ENCODE measurements around the gene TFEB. TPM values are rescaled to one million over a fixed set of nuclear protein-coding genes. Genes with fewer than 3 reads are reported as not detected.

The TFEB gene
- total RNA-seq = 3.7 and 7.0 TPM in 2 replicates

GRCh38 chr6:41735427-41736185, at the start of gene TFEB:
TSS of gene TFEB (minus strand) at chr6:41735608. CDS start at chr6:41691213, 44,395 bp downstream.

GRCh38 chr6:41780551-41781365, 45.4 kb upstream of the TFEB start, which contains the start of gene PRICKLE4:
TSS of gene PRICKLE4 (plus strand) at chr6:41780782. CDS start at chr6:41783474, 2,692 bp downstream.

GRCh38 chr6:41779788-41780550, 44.6 kb upstream of the TFEB start, which contains the start of gene FRS3:
TSS of gene FRS3 (minus strand) at chr6:41779900. CDS start at chr6:41776987, 2,913 bp downstream.

DNA sequence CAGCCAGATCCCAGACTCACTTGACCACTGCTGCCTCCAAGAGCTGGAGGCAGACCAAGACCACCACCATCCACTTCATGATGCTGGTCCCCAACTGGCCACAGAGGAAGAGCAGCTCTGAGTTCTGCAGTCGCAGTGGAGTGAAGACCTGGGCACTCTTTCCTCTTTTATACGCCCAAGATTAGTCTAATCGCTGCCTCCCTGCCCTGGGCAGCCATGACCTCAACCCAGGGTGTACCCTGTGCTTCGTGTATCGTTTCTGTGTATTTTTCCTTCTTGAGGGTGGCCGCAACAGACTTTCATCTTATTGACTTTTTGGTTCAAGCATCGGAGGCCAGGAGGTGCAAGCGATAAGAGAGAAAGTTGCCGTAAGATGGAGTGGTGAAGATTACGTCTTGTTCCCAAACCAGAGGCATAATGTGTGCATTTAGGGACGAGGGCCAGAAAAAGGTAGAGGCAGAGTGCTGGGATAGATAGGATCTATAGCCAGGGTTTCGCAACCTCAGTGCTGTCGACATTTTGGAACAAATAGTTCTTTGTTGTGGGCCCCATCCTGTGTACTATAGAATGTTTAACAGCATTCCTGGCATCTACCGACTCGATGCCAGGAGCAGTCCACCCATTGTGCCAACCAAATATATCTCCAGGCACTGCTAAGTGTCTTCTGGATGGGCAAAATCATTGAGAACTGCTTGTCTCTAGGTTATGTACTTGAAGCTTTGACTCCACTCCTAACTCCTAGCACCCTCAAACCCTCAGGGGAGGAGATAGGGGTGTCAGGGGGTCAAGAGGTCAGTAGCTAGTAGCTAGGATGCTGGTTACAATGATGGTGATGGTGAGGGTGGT, 12.1 kb upstream of the TFEB start, which contains the start of gene PGC:
PGC (minus strand) TSS at position 142 of the 846 bp plus-strand sequence; CDS start at position 79, 63 bp downstream.

GRCh38 chr6:41638002-41638934, 97.1 kb downstream of the TFEB start, which contains the start of gene MDFI:
TSS of gene MDFI (plus strand) at chr6:41638468. CDS start at chr6:41638750, 282 bp downstream.

Other genes with a start within 250 kb of the TFEB start
- gene FOXP4, start 189.2 kb downstream of the TFEB start, total RNA-seq = 2.1 and 4.7 TPM in 2 replicates
- 9.6 and 13.7 TPM in 2 replicates for gene MDFI, start 97.1 kb downstream of the TFEB start, total RNA-seq
- not detected in 2 replicates for gene PGC, start 11.8 kb upstream of the TFEB start, total RNA-seq
- gene FRS3, start 44.3 kb upstream of the TFEB start, total RNA-seq = 1.9 and 2.3 TPM in 2 replicates
- not detected in 2 replicates for gene PRICKLE4, start 45.2 kb upstream of the TFEB start, total RNA-seq
- 134 and 141 TPM in 2 replicates for gene TOMM6, start 52.1 kb upstream of the TFEB start, total RNA-seq
- gene USP49, start 159.8 kb upstream of the TFEB start, total RNA-seq = 0.36 and 0.65 TPM in 2 replicates
- 12.2 and 12.6 TPM in 2 replicates for gene MED20, start 185.5 kb upstream of the TFEB start, total RNA-seq
- gene BYSL, start 185.9 kb upstream of the TFEB start, total RNA-seq = 10.8 and 20.1 TPM in 2 replicates
- 102 and 104 TPM in 2 replicates for gene CCND3, start 206.2 kb upstream of the TFEB start, total RNA-seq